Testis (tissue), 2 donors: Measurements from ENCODE around the gene PTPN9.

Experiments used
- POLR2A ChIP-seq: fragments of 450-650 bp; IDR thresholded peaks from one replicate; pipeline ENCODE4 v1.6.1; 2017; ENCODE audit warnings: antibody characterized with exemption, mild to moderate bottlenecking, moderate library complexity
- TF ChIP-seq, protein P1 (sequence below), 3 experiments: fragments of 450-650 bp in 2 of 3; fragments of 200-600 bp in 1 of 3; sonication (generic) in 1 of 3; IDR thresholded peaks; one replicate each; pipeline ENCODE4 v1.5.1; 2016 to 2019; ENCODE audit warnings: antibody characterized with exemption in 3 of 3, mild to moderate bottlenecking in 2 of 3, moderate library complexity in 1 of 3

DNA sequence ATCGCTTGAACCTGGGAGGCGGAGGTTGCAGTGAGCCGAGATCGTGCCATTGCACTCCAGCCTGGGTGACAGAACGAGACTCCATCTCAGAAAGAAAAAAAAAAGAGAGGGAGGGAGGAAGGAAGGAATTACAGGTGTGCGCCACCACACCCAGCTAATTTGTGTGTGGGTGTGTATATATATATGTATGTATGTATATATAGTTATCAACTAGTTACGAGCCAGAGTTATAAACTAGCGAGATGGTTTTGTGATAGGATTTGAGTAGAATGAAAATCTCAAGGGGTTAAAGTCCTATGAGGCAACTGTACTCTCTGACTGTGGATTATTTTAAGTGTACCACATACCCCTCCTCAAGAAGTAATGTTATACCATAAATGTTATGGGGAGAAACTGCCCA lies 76.8 kb downstream of the PTPN9 start:
- TF ChIP-seq, protein P1, sequence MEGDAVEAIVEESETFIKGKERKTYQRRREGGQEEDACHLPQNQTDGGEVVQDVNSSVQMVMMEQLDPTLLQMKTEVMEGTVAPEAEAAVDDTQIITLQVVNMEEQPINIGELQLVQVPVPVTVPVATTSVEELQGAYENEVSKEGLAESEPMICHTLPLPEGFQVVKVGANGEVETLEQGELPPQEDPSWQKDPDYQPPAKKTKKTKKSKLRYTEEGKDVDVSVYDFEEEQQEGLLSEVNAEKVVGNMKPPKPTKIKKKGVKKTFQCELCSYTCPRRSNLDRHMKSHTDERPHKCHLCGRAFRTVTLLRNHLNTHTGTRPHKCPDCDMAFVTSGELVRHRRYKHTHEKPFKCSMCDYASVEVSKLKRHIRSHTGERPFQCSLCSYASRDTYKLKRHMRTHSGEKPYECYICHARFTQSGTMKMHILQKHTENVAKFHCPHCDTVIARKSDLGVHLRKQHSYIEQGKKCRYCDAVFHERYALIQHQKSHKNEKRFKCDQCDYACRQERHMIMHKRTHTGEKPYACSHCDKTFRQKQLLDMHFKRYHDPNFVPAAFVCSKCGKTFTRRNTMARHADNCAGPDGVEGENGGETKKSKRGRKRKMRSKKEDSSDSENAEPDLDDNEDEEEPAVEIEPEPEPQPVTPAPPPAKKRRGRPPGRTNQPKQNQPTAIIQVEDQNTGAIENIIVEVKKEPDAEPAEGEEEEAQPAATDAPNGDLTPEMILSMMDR (IDR thresholded peaks at IDR 0.05), result no peak
- TF ChIP-seq POLR2A, result no peak
